Stomach (tissue), 9 donors: ENCODE data around the gene PIM3. TPM values are rescaled to one million over a fixed set of nuclear protein-coding genes. Genes with fewer than 3 reads are reported as not detected.

Source experiments
- DNase-seq, 2 donors: peaks; one replicate each; pipeline versions ENCODE4 v3.0.0 to v3.0.0-alpha.2; 2013 to 2019
- H3K27ac ChIP-seq, 5 donors: fragments of 200-600 bp in 4 of 5; sonication (generic) in 4 of 5; one replicate each; pipeline ENCODE4 v1.5.1; 2013 to 2019; ENCODE audit warnings: mild to moderate bottlenecking in 1 of 5, moderate library complexity in 1 of 5
- H3K27me3 ChIP-seq, 3 donors: fragments of 200-600 bp; sonication (generic); one replicate each; pipeline ENCODE4 v1.5.1; 2017 to 2019; ENCODE audit warnings: mixed run types in 1 of 3
- H3K36me3 ChIP-seq, 4 donors: fragments of 200-600 bp; sonication (generic); 1 replicate in 3 of 4; 2 replicates in 1 of 4; pipeline ENCODE4 v1.5.1; 2016 to 2019
- H3K4me1 ChIP-seq, 4 donors: fragments of 200-600 bp; sonication (generic); one replicate each; pipeline ENCODE4 v1.5.1; 2016 to 2019
- H3K4me3 ChIP-seq, 4 donors: fragments of 200-600 bp; sonication (generic) in 3 of 4; one replicate each; pipeline ENCODE4 v1.5.1; 2016 to 2019; ENCODE audit warnings: mild to moderate bottlenecking in 1 of 4
- H3K9me3 ChIP-seq, 4 donors: fragments of 200-600 bp; sonication (generic); one replicate each; pipeline ENCODE4 v1.5.1; 2016 to 2019
- EP300 ChIP-seq: sonication (generic); formaldehyde crosslinking; IDR thresholded peaks from one replicate; pipeline ENCODE4 v1.6.1; 2017; ENCODE audit warnings: antibody characterized with exemption
- POLR2A ChIP-seq, 4 donors: fragments of 450-650 bp; IDR thresholded peaks; one replicate each; pipeline ENCODE4 v1.6.1; 2016; ENCODE audit warnings: antibody characterized with exemption in 4 of 4, control low read depth in 2 of 4, mild to moderate bottlenecking in 1 of 4, moderate library complexity in 1 of 4
- POLR2AphosphoS5 ChIP-seq, 3 donors: sonication (generic); formaldehyde crosslinking; IDR thresholded peaks; one replicate each; pipeline ENCODE4 v1.6.1; 2016; ENCODE audit warnings: antibody characterized with exemption in 3 of 3
- WGBS, 5 donors: extraction: QIAGEN DNeasy Blood & Tissue Kit in 3 of 5; methylation state at CpG; one replicate each; pipeline versions ENCODE4 v1.1.5 to v1.1.7; 2013 to 2018; 5-methylcytosine and 5-hydroxymethylcytosine counted together
- intact Hi-C: fragments of 100-400 bp; cut with DNase I; formaldehyde crosslinking; loops from one replicate; pipeline ENCODE4 v1.15.1; 2023; ENCODE audit warnings: low total_unique reads
- polyA plus RNA-seq, 3 donors: library from polyadenylated mRNA; stranded (reverse); fragments of 200-250 nt; gene quantifications; one replicate each; pipeline ENCODE4 v1.2.3, GENCODE V29; 2013
- total RNA-seq, 5 donors: library from RNA; depleted of rRNA; stranded (reverse); fragments of >200 nt; gene quantifications; one replicate each; pipeline versions ENCODE4 v1.1.0 to v1.2.3, GENCODE V29; 2014 to 2016
- TF ChIP-seq, protein P1 (sequence below), 7 experiments: fragments of 450-650 bp in 4 of 7; fragments of 200-600 bp in 3 of 7; sonication (generic) in 3 of 7; IDR thresholded peaks; one replicate each; pipeline ENCODE4 v1.5.1; 2016 to 2019; ENCODE audit warnings: antibody characterized with exemption in 7 of 7, control low read depth in 2 of 7, mild to moderate bottlenecking in 1 of 7
- donor health status: healthy with polysubstance abuse.
- donor health status: Bipolar disorder and iron deficiency.
- donor health status: healthy.

Gene PIM3
- total and polyA plus RNA-seq, 8 donors, result 51.9 to 802 (median 84.6) TPM

- H3K27me3 ChIP-seq, result peaks cover 0 to 45% (median 13%) of the 10 kb centered on the region in 3 donors
- WGBS, 5 donors, result 13 to 46% (median 23%) methylated on average over 13 to 66 of the region's 70 CpGs
- H3K4me1 ChIP-seq, result peaks cover 16 to 53% (median 34%) of the 10 kb centered on the region in 4 donors
- H3K27ac ChIP-seq, result peak overlapping the region in 3 of 5 donors; percentile 33 to 68 (median 42)
- H3K4me3 ChIP-seq, result peak overlapping the region; percentile 31 to 39 (median 34)
- H3K36me3 ChIP-seq, result no peaks in the 10 kb centered on the region
- peak in 1 of 2 donors; percentile 57 for DNase-seq
- TF ChIP-seq POLR2A (IDR thresholded peaks at IDR 0.05), result no peak
- TF ChIP-seq, protein P1, sequence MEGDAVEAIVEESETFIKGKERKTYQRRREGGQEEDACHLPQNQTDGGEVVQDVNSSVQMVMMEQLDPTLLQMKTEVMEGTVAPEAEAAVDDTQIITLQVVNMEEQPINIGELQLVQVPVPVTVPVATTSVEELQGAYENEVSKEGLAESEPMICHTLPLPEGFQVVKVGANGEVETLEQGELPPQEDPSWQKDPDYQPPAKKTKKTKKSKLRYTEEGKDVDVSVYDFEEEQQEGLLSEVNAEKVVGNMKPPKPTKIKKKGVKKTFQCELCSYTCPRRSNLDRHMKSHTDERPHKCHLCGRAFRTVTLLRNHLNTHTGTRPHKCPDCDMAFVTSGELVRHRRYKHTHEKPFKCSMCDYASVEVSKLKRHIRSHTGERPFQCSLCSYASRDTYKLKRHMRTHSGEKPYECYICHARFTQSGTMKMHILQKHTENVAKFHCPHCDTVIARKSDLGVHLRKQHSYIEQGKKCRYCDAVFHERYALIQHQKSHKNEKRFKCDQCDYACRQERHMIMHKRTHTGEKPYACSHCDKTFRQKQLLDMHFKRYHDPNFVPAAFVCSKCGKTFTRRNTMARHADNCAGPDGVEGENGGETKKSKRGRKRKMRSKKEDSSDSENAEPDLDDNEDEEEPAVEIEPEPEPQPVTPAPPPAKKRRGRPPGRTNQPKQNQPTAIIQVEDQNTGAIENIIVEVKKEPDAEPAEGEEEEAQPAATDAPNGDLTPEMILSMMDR (IDR thresholded peaks at IDR 0.05), result no peak
- no peak for TF ChIP-seq EP300
- no peak for TF ChIP-seq POLR2AphosphoS5 (IDR thresholded peaks at IDR 0.05)
- intact Hi-C loops, result no loop called here
- H3K9me3 ChIP-seq, result no peaks in the 10 kb centered on the region
These were observed 38.7 kb downstream of the PIM3 start for GRCh38 chr22:49999063-49999945.

GRCh38 chr22:49999946-50000586 lies 39.5 kb downstream of the PIM3 start:
- Histone ChIP-seq H3K27me3 (peaks cover 0 to 45% (median 13%) of the 10 kb centered on the region in 3 donors), H3K36me3 (no peaks in the 10 kb centered on the region), H3K4me1 (peaks cover 16 to 53% (median 34%) of the 10 kb centered on the region in 4 donors), H3K27ac (peak overlapping the region in 2 of 5 donors; percentile 42 to 54), H3K9me3 (no peaks in the 10 kb centered on the region), H3K4me3 (peak overlapping the region; percentile 31 to 39 (median 34))
- TF ChIP-seq POLR2AphosphoS5 (IDR thresholded peaks at IDR 0.05) (no peak), EP300 (no peak), POLR2A (IDR thresholded peaks at IDR 0.05) (no peak)
- TF ChIP-seq, protein P1 (IDR thresholded peaks at IDR 0.05), result no peak
- peak in 1 of 2 donors; percentile 11 for DNase-seq
- intact Hi-C loops, result no loop called here
- 33 to 53% (median 47%) methylated on average over 14 to 41 of the region's 41 CpGs for WGBS, 5 donors

DNA sequence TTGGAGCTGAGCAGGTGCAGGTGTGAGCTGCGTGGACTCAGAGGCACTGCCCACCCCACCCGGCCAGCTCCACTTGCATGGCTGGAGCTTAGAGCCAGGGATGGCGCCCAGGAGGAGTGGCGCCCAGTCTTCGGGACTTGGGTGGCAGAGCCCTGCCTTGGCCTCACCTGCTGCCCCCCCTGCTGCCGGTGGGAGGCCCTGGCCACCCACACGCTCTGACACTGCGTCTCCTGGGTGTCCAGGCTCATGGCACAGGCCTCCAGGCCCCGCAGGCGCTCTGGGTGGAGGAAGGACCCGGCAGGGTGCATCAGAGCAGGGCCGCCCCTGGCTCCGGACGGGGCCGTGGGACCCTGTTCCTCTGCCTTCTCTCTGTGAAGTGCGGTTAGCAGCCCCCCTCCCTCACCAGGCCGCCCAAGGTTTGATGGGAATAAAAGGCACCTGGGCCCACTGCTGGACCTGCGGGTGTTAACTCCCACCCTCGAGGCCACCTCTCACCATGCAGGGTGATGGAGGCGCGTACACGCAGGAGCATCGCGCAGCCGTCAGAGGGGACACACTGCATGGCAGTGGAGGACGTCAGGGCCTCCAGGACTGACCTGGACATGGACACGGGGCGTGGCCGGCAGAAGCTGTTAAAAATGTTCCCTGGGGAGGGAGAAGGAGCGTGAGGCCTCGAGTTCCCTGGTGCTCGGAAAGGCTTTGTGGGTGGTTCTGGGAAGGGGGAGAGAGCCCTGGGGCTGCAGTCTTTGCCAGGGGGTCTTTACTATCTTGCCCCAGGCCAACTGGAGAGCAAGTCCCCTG lies 40.2 kb downstream of the PIM3 start:
- no peak for TF ChIP-seq POLR2AphosphoS5 (IDR thresholded peaks at IDR 0.05)
- no peak for TF ChIP-seq POLR2A (IDR thresholded peaks at IDR 0.05)
- TF ChIP-seq, protein P1 (IDR thresholded peaks at IDR 0.05), result no peak
- no peak for TF ChIP-seq EP300
- WGBS, 5 donors, result 87 to 92% (median 90%) methylated on average over 24 to 32 of the region's 32 CpGs
- peaks cover 0 to 45% (median 13%) of the 10 kb centered on the region in 3 donors for H3K27me3 ChIP-seq
- no peak overlapping the region for H3K4me3 ChIP-seq
- peaks cover 16 to 50% (median 35%) of the 10 kb centered on the region in 4 donors for H3K4me1 ChIP-seq
- H3K36me3 ChIP-seq, result no peaks in the 10 kb centered on the region
- intact Hi-C loops, result no loop called here
- H3K9me3 ChIP-seq, result no peaks in the 10 kb centered on the region
- peak overlapping the region in 1 of 5 donors; percentile 11 for H3K27ac ChIP-seq
- DNase-seq, result peak in 1 of 2 donors; percentile 21
